Epithelial cell of proximal tubule (primary cell): ENCODE results near the gene GADD45B. TPM values are rescaled to one million over a fixed set of nuclear protein-coding genes. Genes with fewer than 3 reads are reported as not detected.
A peak's percentile ranks its signal among the peaks of the same experiment; 100 is the strongest.

ENCODE experiments used
- DNase-seq: peaks from one replicate; pipeline ENCODE4 v3.0.0-alpha.2; 2011; ENCODE audit warnings: low read depth
- H3K4me3 ChIP-seq: 2 replicates; pipeline ENCODE4 v1.5.1; 2011; ENCODE audit warnings: low read depth, mild to moderate bottlenecking, low read length
- CTCF ChIP-seq: conservative IDR thresholded peaks from 2 replicates; pipeline ENCODE4 v1.5.1; 2012; ENCODE audit warnings: low read depth, mild to moderate bottlenecking, low read length
- total RNA-seq: library from RNA; depleted of rRNA; stranded (reverse); fragments of >200 nt; gene quantifications from 2 replicates; pipeline ENCODE4 v1.2.3, GENCODE V29; 2015

GADD45B gene
- total RNA-seq, 1 donor from 2014 or later = 29.2 TPM

GRCh38 chr19:2478756-2479555 is 3.0 kb downstream of the GADD45B start:
- DNase-seq = no peak
- no peak for TF ChIP-seq CTCF
- H3K4me3 ChIP-seq = peak overlapping the region; percentile 92

- DNase-seq = no peak
- peak overlapping the region; percentile 92 for H3K4me3 ChIP-seq
- peak; percentile 43 for TF ChIP-seq CTCF
Observed at GRCh38 chr19:2479556-2480194, 3.7 kb downstream of the GADD45B start.

GRCh38 chr19:2481466-2481865 is 5.5 kb downstream of the GADD45B start:
- TF ChIP-seq CTCF = no peak
- no peak for DNase-seq
- no peak overlapping the region for H3K4me3 ChIP-seq

- TF ChIP-seq CTCF = no peak
- H3K4me3 ChIP-seq = no peak overlapping the region
- DNase-seq = no peak
Observed at GRCh38 chr19:2482354-2483038, 6.6 kb downstream of the GADD45B start.

GRCh38 chr19:2483084-2483483 is 7.2 kb downstream of the GADD45B start:
- no peak for TF ChIP-seq CTCF
- no peak for DNase-seq
- H3K4me3 ChIP-seq = no peak overlapping the region

- H3K4me3 ChIP-seq = no peak overlapping the region
- TF ChIP-seq CTCF = no peak
- no peak for DNase-seq
Observed at GRCh38 chr19:2483484-2484151, 7.7 kb downstream of the GADD45B start.
